ENCODE data around the gene CBARP. TPM values are rescaled to one million over a fixed set of nuclear protein-coding genes. Genes with fewer than 3 reads are reported as not detected.

CBARP gene
- total and polyA plus RNA-seq, 4 donors, result 0.05 to 0.25 (median 0.06) TPM; not detected in 1

- H3K36me3 ChIP-seq (ENCODE audit: control insufficient read depth in 4 of 4, insufficient read depth in 3 of 4, low read depth in 1 of 4, low read length in 3 of 4), result peaks cover 0 to 29% (median 13%) of the 10 kb centered on the region in 4 donors
These were observed 12.2 kb downstream of the CBARP start for GRCh38 chr19:1225440-1226226.

More at GRCh38 chr19:1225440-1226226, 12.2 kb downstream of the CBARP start:
- no peaks in the 10 kb centered on the region for H3K27me3 ChIP-seq (ENCODE audit: control insufficient read depth in 4 of 4, insufficient read depth in 4 of 4, low read length in 3 of 4)
- H3K4me1 ChIP-seq (ENCODE audit: control insufficient read depth in 4 of 4, insufficient read depth in 4 of 4, low read length in 3 of 4), result peaks cover 0 to 5% (median 3%) of the 10 kb centered on the region in 4 donors
- no peaks in the 10 kb centered on the region for H3K9me3 ChIP-seq (ENCODE audit: control insufficient read depth in 4 of 4, low read length in 3 of 4)
- TF ChIP-seq ZBTB33 (IDR thresholded peaks at IDR 0.05) (no peak), TAF1 (conservative IDR thresholded peaks at IDR 0.05) (no peak), REST (IDR thresholded peaks at IDR 0.05) (no peak), MAX (IDR thresholded peaks at IDR 0.05) (no peak), FOXA2 (IDR thresholded peaks at IDR 0.05) (no peak), HNF4G (IDR thresholded peaks at IDR 0.05) (no peak), HNF4A (conservative IDR thresholded peaks at IDR 0.05) (no peak), ATF3 (IDR thresholded peaks at IDR 0.05) (no peak), CTCF (IDR thresholded peaks at IDR 0.05; ENCODE audit: low read depth, low read length, missing input control) (no peak), RAD21 (IDR thresholded peaks at IDR 0.05) (no peak), EGR1 (IDR thresholded peaks at IDR 0.05; ENCODE audit: low read depth in 2 of 2) (no peak), YY1 (IDR thresholded peaks at IDR 0.05) (no peak), NR2F2 (IDR thresholded peaks at IDR 0.05) (no peak), RXRA (IDR thresholded peaks at IDR 0.05) (no peak), GABPA (IDR thresholded peaks at IDR 0.05 in 1 of 2, conservative IDR thresholded peaks at IDR 0.05 in 1 of 2) (no peak), SP1 (IDR thresholded peaks at IDR 0.05) (no peak), JUND (IDR thresholded peaks at IDR 0.05) (no peak), FOXA1 (IDR thresholded peaks at IDR 0.05) (no peak)
- no peak overlapping the region for H3K9ac ChIP-seq (ENCODE audit: low read depth in 1 of 2, low read length in 2 of 2)
- 91% methylated on average over 29 of the region's 29 CpGs for WGBS
- DNase-seq (ENCODE audit: low spot score), result no peak
- H3K27ac ChIP-seq (ENCODE audit: low read depth in 1 of 2, low read length in 2 of 2), result no peak overlapping the region
- no peak overlapping the region for H3K4me3 ChIP-seq (ENCODE audit: low read depth in 1 of 3, low read length in 3 of 3)

Measured in liver (tissue), 9 donors.